CD4-positive, alpha-beta T cell (primary cell): Measurements from ENCODE around the gene HOXA13. TPM values are rescaled to one million over a fixed set of nuclear protein-coding genes. Genes with fewer than 3 reads are reported as not detected.

Source experiments
- ATAC-seq: fragments of 200-7000 bp; cut with Tn5 transposase; one replicate; pipeline ENCODE4 v1.10.0; 2022; ENCODE audit warnings: mild to moderate bottlenecking; ENCODE audit not compliant: poor library complexity
- CTCF ChIA-PET: fragments of 350-600 bp; sonication (Branson Sonifier 250); formaldehyde crosslinking; loops from one replicate; lab custom pipeline; 2021; ENCODE audit warnings: antibody characterized with exemption, inconsistent platforms; lab: Charles Lee
- POLR2A ChIA-PET: fragments of 350-600 bp; sonication (Branson Sonifier 250); formaldehyde crosslinking; loops from one replicate; lab custom pipeline; 2021; ENCODE audit warnings: antibody characterized with exemption, inconsistent platforms; lab: Charles Lee
- DNase-seq, 14 experiments: peaks; one replicate each; pipeline ENCODE4 v3.0.0-alpha.2; 2013 to 2020; ENCODE audit warnings: mixed read lengths in 2 of 14
- H3K27ac ChIP-seq, 2 donors: one replicate each; pipeline versions ENCODE4 v1.5.1 to v1.7.0; 2013; ENCODE audit warnings: low read length in 2 of 2, low read depth in 1 of 2, mild to moderate bottlenecking in 1 of 2
- H3K27me3 ChIP-seq, 2 experiments: 1 replicate in 1 of 2; 2 replicates in 1 of 2; pipeline versions ENCODE4 v1.6.1 to v1.7.0; 2013; ENCODE audit warnings: low read length in 2 of 2, control low read depth in 1 of 2, mild to moderate bottlenecking in 1 of 2, moderate library complexity in 1 of 2; ENCODE audit not compliant: insufficient read depth in 2 of 2, control insufficient read depth in 1 of 2
- H3K36me3 ChIP-seq: one replicate; pipeline ENCODE4 v1.6.1; 2013; ENCODE audit warnings: low read length, control low read depth; ENCODE audit not compliant: insufficient read depth
- H3K4me1 ChIP-seq: one replicate; pipeline ENCODE4 v1.6.1; 2013; ENCODE audit warnings: low read length, control low read depth; ENCODE audit not compliant: insufficient read depth
- H3K4me3 ChIP-seq: one replicate; pipeline ENCODE4 v1.5.1; 2013; ENCODE audit warnings: mild to moderate bottlenecking, low read length, moderate library complexity
- H3K9me3 ChIP-seq, 2 experiments: 1 replicate in 1 of 2; 2 replicates in 1 of 2; pipeline versions ENCODE4 v1.6.1 to v1.7.0; 2013; ENCODE audit warnings: low read length in 2 of 2, mild to moderate bottlenecking in 2 of 2, control low read depth in 1 of 2, moderate library complexity in 1 of 2; ENCODE audit not compliant: control insufficient read depth in 1 of 2, insufficient read depth in 1 of 2
- H3K27ac Mint-ChIP-seq: one replicate; pipeline ENCODE4 v1.8.0; 2020; ENCODE audit warnings: mixed read lengths
- H3K27me3 Mint-ChIP-seq: one replicate; pipeline ENCODE4 v1.8.0; 2021; ENCODE audit warnings: mixed read lengths
- H3K36me3 Mint-ChIP-seq: one replicate; pipeline ENCODE4 v1.8.0; 2021; ENCODE audit warnings: low read depth, mixed read lengths
- H3K4me1 Mint-ChIP-seq: one replicate; pipeline ENCODE4 v1.8.0; 2021; ENCODE audit warnings: low read depth, mixed read lengths
- H3K4me3 Mint-ChIP-seq: one replicate; pipeline ENCODE4 v1.8.0; 2020; ENCODE audit warnings: mild to moderate bottlenecking, mixed read lengths
- H3K9me3 Mint-ChIP-seq: one replicate; pipeline ENCODE4 v1.8.0; 2020; ENCODE audit warnings: mixed read lengths
- CTCF ChIP-seq: fragments of 200-600 bp; IDR thresholded peaks from one replicate; pipeline ENCODE4 v1.8.0; 2022; ENCODE audit warnings: antibody characterized with exemption, mild to moderate bottlenecking
- intact Hi-C, 2 experiments: fragments of 100-400 bp; cut with DNase I in 1 of 2; cut with micrococcal nuclease in 1 of 2; formaldehyde crosslinking; loops; one replicate each; pipeline versions ENCODE4 v1.15.1 to v1.9.0; 2023 to 2025; cut with DNase I, micrococcal nuclease
- total RNA-seq, 174 experiments: library from RNA in 2 of 174; stranded (reverse) in 2 of 174; gene quantifications; one replicate each; pipeline ENCODE4 v1.2.3 and lab custom pipeline; 2021 to 2026

Gene HOXA13
- total RNA-seq, 2 experiments from 2014 or later = not detected

- H3K9me3 Mint-ChIP-seq = no peaks in the 10 kb centered on the region
- TF ChIP-seq CTCF = no peak
- H3K36me3 Mint-ChIP-seq = peaks cover 4% of the 10 kb centered on the region
- H3K4me3 Mint-ChIP-seq = peak overlapping the region; percentile 83
- Histone ChIP-seq H3K9me3 (peaks cover 5 to 70% of the 10 kb centered on the region in 2 experiments), H3K4me3 (no peak overlapping the region), H3K4me1 (peaks cover 63% of the 10 kb centered on the region), H3K36me3 (no peaks in the 10 kb centered on the region), H3K27ac (no peak overlapping the region), H3K27me3 (peaks cover 85 to 99% of the 10 kb centered on the region in 2 experiments)
- CTCF ChIA-PET = interaction anchor here (1.1 to 1.4 kb wide), 3 partner anchors 13 to 797 kb away, joined by 4 to 9 read pairs (median 6); no protein-coding TSS in a partner anchor
- POLR2A ChIA-PET = interaction anchor here (0.7 to 1.2 kb wide), 3 partner anchors 10 to 36 kb away, joined by 3 read pairs; partner anchors contain the start of gene HOXA6
- peak overlapping the region; percentile 76 for H3K27ac Mint-ChIP-seq
- H3K27me3 Mint-ChIP-seq = peaks cover 93% of the 10 kb centered on the region
- ATAC-seq = no peak
- intact Hi-C loops = loop anchor here (2.0 to 10.0 kb wide), 5 partner anchors 872 to 1306 kb away; partner anchors contain the start of gene SNX10 (in 1 of the 2)
- peaks cover 49% of the 10 kb centered on the region for H3K4me1 Mint-ChIP-seq
- DNase-seq = peak in 3 of 14 experiments; percentile 2 to 30 (median 16)
Observed at GRCh38 chr7:27166531-27167505, 33.1 kb downstream of the HOXA13 start.

- Mint-ChIP-seq H3K9me3 (no peaks in the 10 kb centered on the region), H3K36me3 (peaks cover 4% of the 10 kb centered on the region), H3K27ac (peak overlapping the region; percentile 77), H3K4me3 (peak overlapping the region; percentile 51), H3K27me3 (peaks cover 92% of the 10 kb centered on the region), H3K4me1 (peaks cover 43% of the 10 kb centered on the region)
- CTCF ChIA-PET = interaction anchor here (1.3 to 2.5 kb wide), 3 partner anchors 14 to 797 kb away, joined by 4 to 9 read pairs (median 6); no protein-coding TSS in a partner anchor
- POLR2A ChIA-PET = interaction anchor here (0.7 to 1.3 kb wide), 4 partner anchors 8 to 24 kb away, joined by 3 read pairs; partner anchors contain the start of gene HOXA6
- no peaks in the 10 kb centered on the region for H3K36me3 ChIP-seq
- H3K9me3 ChIP-seq = peaks cover 0 to 65% of the 10 kb centered on the region in 2 experiments
- peak in 1 of 14 experiments; percentile 25 for DNase-seq
- no peak for TF ChIP-seq CTCF
- H3K4me1 ChIP-seq = peaks cover 60% of the 10 kb centered on the region
- no peak overlapping the region for H3K4me3 ChIP-seq
- no peak for ATAC-seq
- intact Hi-C loops = loop anchor here (2.0 to 10.0 kb wide), 5 partner anchors 871 to 1305 kb away; partner anchors contain the start of gene SNX10 (in 1 of the 2)
- H3K27me3 ChIP-seq = peaks cover 83 to 96% of the 10 kb centered on the region in 2 experiments
- H3K27ac ChIP-seq = no peak overlapping the region
Observed at GRCh38 chr7:27165996-27166530, 33.8 kb downstream of the HOXA13 start.
